ENCODE data around the gene BRI3BP.

The BRI3BP gene
- long read RNA-seq, full-length matches to known transcripts: 8 of 34 reads
- long read RNA-seq, partial matches to known transcripts: 10 of 34 reads
- long read RNA-seq, other reads (novel, unspliced or antisense): 16 of 34 reads

DNA sequence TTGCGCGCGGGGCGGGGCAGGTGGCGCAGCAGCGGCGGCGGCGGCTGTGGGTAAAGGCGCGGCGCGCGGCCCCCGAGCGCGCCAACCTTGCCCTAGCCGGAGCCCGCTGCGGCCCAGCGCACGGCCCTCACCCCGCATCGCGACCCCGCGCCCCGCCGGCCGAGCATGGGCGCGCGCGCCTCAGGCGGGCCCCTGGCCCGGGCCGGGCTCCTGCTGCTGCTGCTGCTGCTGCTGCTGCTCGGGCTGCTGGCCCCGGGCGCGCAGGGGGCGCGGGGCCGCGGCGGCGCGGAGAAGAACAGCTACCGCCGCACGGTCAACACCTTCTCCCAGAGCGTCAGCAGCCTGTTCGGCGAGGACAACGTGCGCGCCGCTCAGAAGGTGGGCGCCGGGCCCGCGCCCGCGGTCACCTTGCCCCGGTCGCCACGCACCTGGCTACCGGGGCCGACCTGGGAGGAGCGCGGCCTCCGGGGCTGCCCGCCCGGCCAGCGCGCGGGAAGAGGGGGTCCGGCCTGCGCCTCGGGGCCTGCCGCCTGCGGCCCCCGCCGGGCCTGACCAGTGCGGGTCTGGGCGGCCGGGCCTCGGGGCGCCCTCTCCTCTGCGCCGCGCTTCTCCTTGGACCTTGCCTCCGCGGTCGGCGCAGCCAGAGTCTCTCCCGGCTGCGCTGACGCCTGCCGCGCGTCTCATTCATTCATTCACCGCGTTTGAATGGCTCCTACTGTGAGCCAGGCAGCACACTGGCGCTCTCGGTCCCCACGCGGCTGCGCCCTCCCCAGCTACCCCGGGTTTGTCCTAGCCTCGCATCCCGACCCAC, at the start of gene BRI3BP:
TSS of gene BRI3BP (plus strand) at position 20 of the 811 bp plus-strand sequence. CDS start at position 166, 146 bp downstream.
- peak within 1 kb of the TSS; percentile 96 for H3K27ac ChIP-seq (replicated peaks)
- TF ChIP-seq CTCF (IDR thresholded peaks at IDR 0.05; ENCODE audit: insufficient read depth, low read length): no peak
- TF ChIP-seq, protein P1, sequence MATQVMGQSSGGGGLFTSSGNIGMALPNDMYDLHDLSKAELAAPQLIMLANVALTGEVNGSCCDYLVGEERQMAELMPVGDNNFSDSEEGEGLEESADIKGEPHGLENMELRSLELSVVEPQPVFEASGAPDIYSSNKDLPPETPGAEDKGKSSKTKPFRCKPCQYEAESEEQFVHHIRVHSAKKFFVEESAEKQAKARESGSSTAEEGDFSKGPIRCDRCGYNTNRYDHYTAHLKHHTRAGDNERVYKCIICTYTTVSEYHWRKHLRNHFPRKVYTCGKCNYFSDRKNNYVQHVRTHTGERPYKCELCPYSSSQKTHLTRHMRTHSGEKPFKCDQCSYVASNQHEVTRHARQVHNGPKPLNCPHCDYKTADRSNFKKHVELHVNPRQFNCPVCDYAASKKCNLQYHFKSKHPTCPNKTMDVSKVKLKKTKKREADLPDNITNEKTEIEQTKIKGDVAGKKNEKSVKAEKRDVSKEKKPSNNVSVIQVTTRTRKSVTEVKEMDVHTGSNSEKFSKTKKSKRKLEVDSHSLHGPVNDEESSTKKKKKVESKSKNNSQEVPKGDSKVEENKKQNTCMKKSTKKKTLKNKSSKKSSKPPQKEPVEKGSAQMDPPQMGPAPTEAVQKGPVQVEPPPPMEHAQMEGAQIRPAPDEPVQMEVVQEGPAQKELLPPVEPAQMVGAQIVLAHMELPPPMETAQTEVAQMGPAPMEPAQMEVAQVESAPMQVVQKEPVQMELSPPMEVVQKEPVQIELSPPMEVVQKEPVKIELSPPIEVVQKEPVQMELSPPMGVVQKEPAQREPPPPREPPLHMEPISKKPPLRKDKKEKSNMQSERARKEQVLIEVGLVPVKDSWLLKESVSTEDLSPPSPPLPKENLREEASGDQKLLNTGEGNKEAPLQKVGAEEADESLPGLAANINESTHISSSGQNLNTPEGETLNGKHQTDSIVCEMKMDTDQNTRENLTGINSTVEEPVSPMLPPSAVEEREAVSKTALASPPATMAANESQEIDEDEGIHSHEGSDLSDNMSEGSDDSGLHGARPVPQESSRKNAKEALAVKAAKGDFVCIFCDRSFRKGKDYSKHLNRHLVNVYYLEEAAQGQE (IDR thresholded peaks at IDR 0.05; ENCODE audit: insufficient replicate concordance, low read depth): no peak
- TF ChIP-seq POLR2AphosphoS5 (IDR thresholded peaks at IDR 0.05; ENCODE audit: low read depth): no peak; the same call in 1 of the 2 replicates
- TF ChIP-seq SPI1 (IDR thresholded peaks at IDR 0.05; ENCODE audit: borderline replicate concordance, low read depth): no peak
- TF ChIP-seq GABPA (IDR thresholded peaks at IDR 0.05; ENCODE audit: low read depth): no peak
- DNase-seq (ENCODE audit: low read depth in 1 of 2, low spot score in 1 of 2): peak; percentile 47 to 60
- H3K27me3 ChIP-seq (ENCODE audit: insufficient read depth, poor library complexity, severe bottlenecking): no peaks in the 10 kb centered on the region
- peak within 1 kb of the TSS; percentile 57 for H3K4me3 ChIP-seq (replicated peaks; ENCODE audit: insufficient read depth, low read length)

- TF ChIP-seq, protein P1 (IDR thresholded peaks at IDR 0.05; ENCODE audit: insufficient replicate concordance, low read depth): no peak
- TF ChIP-seq SPI1 (IDR thresholded peaks at IDR 0.05; ENCODE audit: borderline replicate concordance, low read depth) (no peak), POLR2AphosphoS5 (IDR thresholded peaks at IDR 0.05; ENCODE audit: low read depth) (no peak), CTCF (IDR thresholded peaks at IDR 0.05; ENCODE audit: insufficient read depth, low read length) (no peak), GABPA (IDR thresholded peaks at IDR 0.05; ENCODE audit: low read depth) (no peak)
- Histone ChIP-seq H3K27ac (replicated peaks) (no peak overlapping the region), H3K27me3 (ENCODE audit: insufficient read depth, poor library complexity, severe bottlenecking) (no peaks in the 10 kb centered on the region), H3K4me3 (replicated peaks; ENCODE audit: insufficient read depth, low read length) (no peak overlapping the region)
- no peak for DNase-seq (ENCODE audit: low read depth in 1 of 2, low spot score in 1 of 2)
These were observed 47.0 kb upstream of the BRI3BP start for GRCh38 chr12:124946447-124946793.

DNA sequence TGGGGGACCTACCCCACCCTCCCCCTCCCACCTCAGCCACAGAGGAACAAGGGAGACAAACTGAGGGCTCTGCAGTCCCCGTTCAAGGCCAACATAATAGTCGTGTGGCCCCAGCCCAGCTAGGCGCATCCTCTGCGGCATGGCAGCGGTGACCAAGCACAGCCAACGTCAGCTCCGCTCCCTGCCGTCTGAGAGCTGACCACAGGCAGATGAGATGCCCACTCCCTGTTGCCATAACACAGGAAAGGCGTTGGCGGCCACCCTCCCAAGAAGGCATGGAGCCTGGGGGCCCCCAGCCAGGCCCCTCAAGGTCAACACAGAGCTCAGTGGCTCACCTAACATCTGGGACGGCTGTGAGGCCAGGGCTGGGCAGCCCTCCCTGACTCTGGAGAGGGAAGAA, 46.4 kb upstream of the BRI3BP start:
- TF ChIP-seq SPI1 (IDR thresholded peaks at IDR 0.05; ENCODE audit: borderline replicate concordance, low read depth): no peak
- no peak for TF ChIP-seq GABPA (IDR thresholded peaks at IDR 0.05; ENCODE audit: low read depth)
- TF ChIP-seq CTCF (IDR thresholded peaks at IDR 0.05; ENCODE audit: insufficient read depth, low read length): no peak
- TF ChIP-seq, protein P1 (IDR thresholded peaks at IDR 0.05; ENCODE audit: insufficient replicate concordance, low read depth): no peak
- no peak for TF ChIP-seq POLR2AphosphoS5 (IDR thresholded peaks at IDR 0.05; ENCODE audit: low read depth)
- H3K27ac ChIP-seq (replicated peaks): no peak overlapping the region
- no peaks in the 10 kb centered on the region for H3K27me3 ChIP-seq (ENCODE audit: insufficient read depth, poor library complexity, severe bottlenecking)
- no peak for DNase-seq (ENCODE audit: low read depth in 1 of 2, low spot score in 1 of 2)
- H3K4me3 ChIP-seq (replicated peaks; ENCODE audit: insufficient read depth, low read length): no peak overlapping the region

All from HL-60 (cell line).